ENCODE results near the gene FBXO42. TPM values are rescaled to one million over a fixed set of nuclear protein-coding genes. Genes with fewer than 3 reads are reported as not detected.

FBXO42 gene
- total and polyA plus RNA-seq, 9 of the 15 experiments (the other 6 are each of a cell fraction or from before 2014, with no cell fraction given): 7.2 to 24.8 (median 17.4) TPM

GRCh38 chr1:16199157-16199501 is 153.2 kb downstream of the FBXO42 start (continued):
- no peak for TF ChIP-seq YY1 (IDR thresholded peaks at IDR 0.05; ENCODE audit: borderline replicate concordance in 1 of 3, control insufficient read depth in 1 of 3, extremely low read depth in 1 of 3, insufficient read depth in 3 of 3, insufficient read length in 1 of 3, insufficient replicate concordance in 2 of 3, low read depth in 1 of 3, low read length in 2 of 3)

GRCh38 chr1:16198444-16199156 is 153.7 kb downstream of the FBXO42 start:
- H3K36me3 ChIP-seq (ENCODE audit: control insufficient read depth, insufficient read depth, low read length): no peaks in the 10 kb centered on the region; the same call in 2 of the 3 replicates
- no peak overlapping the region for H3K27ac ChIP-seq (ENCODE audit: extremely low read depth, low read depth, low read length)
- peak overlapping the region in 1 of 2 experiments; percentile 18; a peak in 1 of 4 replicates for H3K9ac ChIP-seq (ENCODE audit: insufficient read depth in 1 of 2, low read depth in 2 of 2, low read length in 2 of 2)
- DNase-seq (ENCODE audit: extremely low read depth in 1 of 4, low spot score in 3 of 4): no peak
- in situ Hi-C loops (cut with MboI) (loop anchor here (5.0 kb wide), 1 partner anchor 164 kb away; no protein-coding TSS in a partner anchor), intact Hi-C loops (cut with micrococcal nuclease) (no loop called here)
- H3K9me3 ChIP-seq (replicated peaks; ENCODE audit: control insufficient read depth, insufficient read depth, low read depth, low read length): no peaks in the 10 kb centered on the region
- no peak overlapping the region for H3K4me3 ChIP-seq
- TF ChIP-seq NCOR1 (IDR thresholded peaks at IDR 0.05) (no peak), BCOR (IDR thresholded peaks at IDR 0.05) (peak; percentile 77), RBFOX2 (IDR thresholded peaks at IDR 0.05; ENCODE audit: low read depth, low read length) (0 out of 2 replicates have a peak, but pooled peaks have one; percentile 29), CEBPG (CRISPR knock-in tag; IDR thresholded peaks at IDR 0.05) (0 out of 2 replicates have a peak, but pooled peaks have one; percentile 9), CEBPG (tag; conservative IDR thresholded peaks at IDR 0.05 in 1 of 2, IDR thresholded peaks at IDR 0.05 in 1 of 2) (no peak), ATF3 (IDR thresholded peaks at IDR 0.05) (peak; percentile 49; the same call in 1 of the 2 replicates), ATF3 (CRISPR knock-in tag; conservative IDR thresholded peaks at IDR 0.05) (no peak)
- peaks cover 5 to 9% of the 10 kb centered on the region in 2 experiments for H3K4me1 ChIP-seq (replicated peaks in 1 of 2; ENCODE audit: control insufficient read depth in 2 of 2, insufficient read depth in 2 of 2, low read length in 2 of 2)
- H3K79me2 ChIP-seq (ENCODE audit: control insufficient read depth, insufficient read depth, low read length): no peaks in the 10 kb centered on the region
- FAIRE-seq: no peak
- ChIA-PET POLR2A (interaction anchor here (0.6 to 1.9 kb wide), 3 partner anchors 44 to 120 kb away, joined by 4 to 8 read pairs (median 4); no protein-coding TSS in a partner anchor), CTCF (ENCODE audit: low intra/inter-chr PET ratio) (no interaction called here)
- no peak overlapping the region for H2AFZ ChIP-seq (ENCODE audit: low read depth, low read length)
- BruUV-seq (replicated peaks): no TSS peak
- WGBS (ENCODE audit: insufficient coverage, low coverage, missing lambda C conversion rate): 86% methylated on average over 8 of the region's 8 CpGs
- no peak overlapping the region for H3K4me2 ChIP-seq (ENCODE audit: insufficient read depth, low read length)
- H4K20me1 ChIP-seq (replicated peaks; ENCODE audit: control insufficient read depth, insufficient read depth, low read length): no peaks in the 10 kb centered on the region
- H3K27me3 ChIP-seq (ENCODE audit: control insufficient read depth in 2 of 2, insufficient read depth in 2 of 2, low read length in 2 of 2): no peaks in the 10 kb centered on the region
- no peak for ATAC-seq
- no peaks in the 10 kb centered on the region for H3K9me1 ChIP-seq (ENCODE audit: control insufficient read depth, insufficient read depth, low read length)

Data from K562 (cell line).